AG09309 (cell line): ENCODE results near the gene SLC35A5.
A peak's percentile ranks its signal among the peaks of the same experiment; 100 is the strongest.
"Not testable (repeated sequence)": the region's sequence is repeated elsewhere in the genome, so short reads cannot be mapped to it uniquely, and the experiment has no call there.

Experiments
- DNase-seq: peaks from one replicate; pipeline ENCODE4 v3.0.0-alpha.2; 2010; ENCODE audit warnings: low read depth
- H3K4me3 ChIP-seq: 2 replicates; pipeline ENCODE4 v1.5.1; 2011; ENCODE audit warnings: mild to moderate bottlenecking, low read depth, low read length, moderate library complexity; ENCODE audit not compliant: control insufficient read depth
- CTCF ChIP-seq: IDR thresholded peaks from 2 replicates; pipeline ENCODE4 v1.5.1; 2011; ENCODE audit warnings: mild to moderate bottlenecking, low read depth, low read length, inconsistent platforms; ENCODE audit not compliant: insufficient read depth, control insufficient read depth; ENCODE audit errors: missing control alignments

The SLC35A5 gene

GRCh38 chr3:112561734-112562529, at the start of gene SLC35A5, which contains the start of gene ATG3:
Gene SLC35A5 (plus strand): TSS chr3:112562045. CDS start chr3:112563404, 1,359 bp downstream.
Gene ATG3 (minus strand): TSS chr3:112561962. CDS start chr3:112561528, 434 bp downstream.
- no peak for TF ChIP-seq CTCF
- peak within 1 kb of the TSS; percentile 97 for H3K4me3 ChIP-seq
- DNase-seq, result peak; percentile 95

- H3K4me3 ChIP-seq, result no peak overlapping the region
- TF ChIP-seq CTCF, result no peak
- DNase-seq, result no peak
Observed at GRCh38 chr3:112512320-112512719, 49.5 kb upstream of the SLC35A5 start.

- no peak for DNase-seq
- no peak for TF ChIP-seq CTCF
- H3K4me3 ChIP-seq, result no peak overlapping the region
Observed at GRCh38 chr3:112514527-112515128, 47.2 kb upstream of the SLC35A5 start.

GRCh38 chr3:112518970-112519369, 42.9 kb upstream of the SLC35A5 start:
- not testable (repeated sequence) for H3K4me3 ChIP-seq, DNase-seq

GRCh38 chr3:112519424-112520001, 42.3 kb upstream of the SLC35A5 start:
- H3K4me3 ChIP-seq, result no peak overlapping the region
- DNase-seq, result peak; percentile 27
- TF ChIP-seq CTCF, result peak; percentile 74

GRCh38 chr3:112524127-112524526, 37.7 kb upstream of the SLC35A5 start:
- H3K4me3 ChIP-seq, DNase-seq: not testable (repeated sequence)

- TF ChIP-seq CTCF, result no peak
- DNase-seq, result no peak
- no peak overlapping the region for H3K4me3 ChIP-seq
Observed at GRCh38 chr3:112530573-112530972, 31.3 kb upstream of the SLC35A5 start.
